ENCODE measurements around the gene DOCK4.

DNA sequence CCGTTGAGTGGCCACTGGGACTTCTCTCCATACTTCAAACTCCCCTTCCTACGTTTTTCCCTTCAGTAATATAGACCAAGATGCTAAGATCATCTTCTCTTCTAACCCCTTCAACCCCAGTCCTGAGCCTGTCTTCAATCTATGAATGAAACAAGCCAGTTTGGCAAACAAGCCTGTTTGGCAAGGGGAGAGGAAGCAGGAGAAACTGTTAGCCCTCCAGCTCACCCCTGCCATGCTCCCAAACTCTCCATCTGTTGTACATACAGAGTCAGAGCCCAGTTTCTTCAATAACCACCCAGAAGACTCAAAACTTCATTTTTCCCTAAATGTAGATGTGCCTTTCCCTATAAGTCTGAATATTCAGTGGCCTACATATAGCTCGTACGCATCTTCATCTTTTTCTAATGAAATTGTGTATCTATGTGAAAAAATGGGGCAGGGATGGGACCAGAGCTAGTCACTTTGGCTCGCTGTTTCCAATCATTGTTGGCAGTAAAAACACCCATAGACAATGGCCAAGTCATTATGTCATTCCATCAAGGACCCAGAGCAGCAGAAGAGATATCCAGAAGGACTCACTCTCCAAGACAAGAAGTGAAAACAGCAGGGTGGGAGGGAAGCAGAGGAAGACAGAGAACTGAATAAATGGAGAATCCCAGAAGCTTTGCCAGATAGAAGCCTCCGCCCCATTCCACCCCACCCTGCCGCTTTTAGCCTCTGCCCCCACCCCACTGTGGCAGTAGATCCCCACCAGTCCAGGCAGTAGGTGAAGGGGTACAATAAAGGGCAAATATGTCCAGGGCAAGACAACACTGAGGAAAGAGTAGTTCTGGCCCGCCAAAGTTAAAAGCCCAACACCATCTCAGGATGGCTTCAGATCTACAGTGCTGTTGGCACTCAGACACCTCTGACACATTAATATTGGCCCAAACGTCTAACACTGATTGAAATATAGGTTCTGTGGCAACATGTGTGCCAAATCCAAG, 87.3 kb downstream of the DOCK4 start:
- TF ChIP-seq, protein P1, sequence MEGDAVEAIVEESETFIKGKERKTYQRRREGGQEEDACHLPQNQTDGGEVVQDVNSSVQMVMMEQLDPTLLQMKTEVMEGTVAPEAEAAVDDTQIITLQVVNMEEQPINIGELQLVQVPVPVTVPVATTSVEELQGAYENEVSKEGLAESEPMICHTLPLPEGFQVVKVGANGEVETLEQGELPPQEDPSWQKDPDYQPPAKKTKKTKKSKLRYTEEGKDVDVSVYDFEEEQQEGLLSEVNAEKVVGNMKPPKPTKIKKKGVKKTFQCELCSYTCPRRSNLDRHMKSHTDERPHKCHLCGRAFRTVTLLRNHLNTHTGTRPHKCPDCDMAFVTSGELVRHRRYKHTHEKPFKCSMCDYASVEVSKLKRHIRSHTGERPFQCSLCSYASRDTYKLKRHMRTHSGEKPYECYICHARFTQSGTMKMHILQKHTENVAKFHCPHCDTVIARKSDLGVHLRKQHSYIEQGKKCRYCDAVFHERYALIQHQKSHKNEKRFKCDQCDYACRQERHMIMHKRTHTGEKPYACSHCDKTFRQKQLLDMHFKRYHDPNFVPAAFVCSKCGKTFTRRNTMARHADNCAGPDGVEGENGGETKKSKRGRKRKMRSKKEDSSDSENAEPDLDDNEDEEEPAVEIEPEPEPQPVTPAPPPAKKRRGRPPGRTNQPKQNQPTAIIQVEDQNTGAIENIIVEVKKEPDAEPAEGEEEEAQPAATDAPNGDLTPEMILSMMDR (conservative IDR thresholded peaks at IDR 0.05), result no peak
- TF ChIP-seq ZFX (IDR thresholded peaks at IDR 0.05), result no peak

All from C4-2B (cell line).